Activated gamma-delta T cell treated with anti-CD3 and anti-CD28 coated beads, Interleukin-2, amount 50 U/mL, for 16 hours (primary cell): Measurements from ENCODE around the gene TBC1D9.

Experiments
- DNase-seq: peaks from one replicate; pipeline ENCODE4 v3.0.0-alpha.2; 2020; ENCODE audit warnings: low read depth

TBC1D9 gene

DNA sequence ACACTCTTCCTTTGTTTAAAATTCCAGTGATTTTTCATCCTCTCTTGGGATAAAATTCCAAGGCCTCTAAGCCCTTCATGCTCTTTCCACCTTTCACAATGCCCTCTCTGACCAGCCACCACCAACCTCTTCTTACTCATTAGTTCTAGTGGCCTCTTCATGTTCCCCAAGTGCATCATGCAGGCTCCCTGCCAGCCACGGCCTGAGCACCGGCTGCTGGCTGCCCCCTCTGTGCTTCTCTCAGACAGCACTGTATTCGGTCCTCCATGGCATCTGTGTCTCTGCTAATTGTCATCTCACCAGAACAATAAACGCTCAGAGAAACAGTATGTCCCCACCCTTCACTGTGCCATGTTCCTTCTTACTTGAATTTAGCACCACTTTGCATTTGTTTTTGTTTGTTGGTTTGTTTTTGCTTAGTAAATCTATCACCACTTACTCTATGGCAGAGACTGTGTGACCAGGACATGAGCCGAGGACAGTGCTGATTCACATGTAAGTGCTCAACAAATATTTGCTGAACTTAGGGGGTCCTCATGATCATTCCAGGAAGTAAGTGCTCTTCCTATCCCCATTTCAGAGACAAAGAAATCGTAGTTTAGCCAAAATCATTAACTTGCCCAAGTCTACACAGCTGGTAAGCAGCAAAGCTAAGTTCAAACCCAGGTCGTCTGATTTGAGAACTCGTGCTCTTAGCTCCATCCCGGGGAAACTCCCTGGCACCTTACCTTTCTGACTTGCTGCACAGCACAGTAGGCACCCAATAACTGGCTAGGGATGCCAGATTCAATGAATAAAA, 110.4 kb downstream of the TBC1D9 start:
- no peak for DNase-seq

DNA sequence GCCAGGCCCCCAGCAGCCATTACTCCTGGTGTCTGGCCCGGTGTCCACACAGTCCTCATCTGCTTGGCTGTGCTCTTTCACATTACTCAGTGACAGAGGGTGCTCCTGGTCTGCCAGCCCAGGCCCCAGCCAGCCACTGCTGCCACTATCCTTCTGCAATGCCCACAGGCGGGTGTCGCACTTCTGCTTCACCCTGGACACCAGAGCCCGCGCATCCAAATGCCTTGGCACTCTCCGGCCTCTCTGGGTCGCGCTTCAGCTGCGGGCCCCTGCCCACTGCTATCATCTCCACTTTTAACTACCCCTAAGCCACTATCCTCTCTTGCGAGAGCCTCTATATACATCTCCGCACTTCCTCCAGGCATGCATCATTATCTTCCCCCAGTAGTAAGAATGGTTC, 111.0 kb downstream of the TBC1D9 start:
- no peak for DNase-seq

DNA sequence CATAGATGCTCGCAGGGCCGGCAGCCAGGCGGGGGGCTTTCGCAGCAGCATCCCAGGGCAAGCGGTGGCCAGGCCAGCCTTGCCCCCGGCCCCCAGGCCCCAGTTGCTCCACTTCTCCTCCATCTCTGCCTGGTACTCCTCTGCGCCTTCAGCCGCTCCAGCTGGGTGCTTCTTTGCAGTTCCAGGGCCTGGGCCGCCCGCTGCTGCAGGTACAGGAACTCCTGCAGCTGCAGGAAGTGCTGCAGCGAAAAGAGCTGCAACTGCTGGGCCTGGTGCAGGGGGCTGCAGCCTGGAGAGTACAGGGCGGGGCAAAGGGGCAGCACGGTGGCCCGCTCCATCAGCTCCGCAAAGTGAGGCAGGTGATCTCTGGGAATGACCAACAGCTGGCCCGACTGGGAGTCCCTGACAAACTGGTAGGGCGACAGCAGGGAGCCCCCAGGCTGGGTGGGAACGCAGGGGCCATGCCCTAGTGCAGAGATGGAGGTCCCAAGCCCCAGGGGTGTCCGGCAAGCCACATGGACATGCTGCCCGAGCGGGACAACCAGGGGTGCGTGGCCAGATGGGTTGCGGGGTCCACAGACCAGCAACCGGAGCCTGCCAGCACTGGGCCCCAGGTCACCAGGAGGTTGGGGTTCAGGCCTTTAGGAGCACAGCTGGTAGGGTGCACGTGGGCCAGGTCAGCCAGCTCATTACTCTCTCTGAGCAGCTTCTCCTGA, 111.6 kb downstream of the TBC1D9 start:
- no peak for DNase-seq

DNA sequence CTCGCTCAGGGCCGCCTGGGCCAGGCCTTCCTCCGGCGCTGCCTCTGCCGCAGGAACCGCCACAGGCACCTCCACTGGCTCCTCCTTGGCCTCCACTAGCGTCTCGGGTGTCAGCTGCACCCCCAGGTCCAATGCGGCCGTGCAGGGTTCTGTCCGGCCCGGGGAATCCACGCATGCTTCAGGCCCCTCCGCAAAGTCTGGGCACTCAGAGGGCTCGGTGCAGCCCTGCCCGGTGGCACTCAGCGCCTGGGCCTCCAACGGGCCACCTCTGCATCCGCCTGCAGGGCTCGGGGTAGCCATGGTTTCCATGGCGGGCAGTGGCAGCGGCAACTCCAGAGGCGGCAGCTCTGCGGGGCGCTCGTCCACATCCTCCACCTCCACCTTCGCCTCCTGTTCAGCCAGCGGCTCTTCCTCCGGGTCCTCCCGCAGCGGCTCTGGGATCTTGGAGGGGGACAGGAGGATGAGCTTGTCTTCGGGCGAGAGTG, 112.6 kb downstream of the TBC1D9 start:
- no peak for DNase-seq

DNA sequence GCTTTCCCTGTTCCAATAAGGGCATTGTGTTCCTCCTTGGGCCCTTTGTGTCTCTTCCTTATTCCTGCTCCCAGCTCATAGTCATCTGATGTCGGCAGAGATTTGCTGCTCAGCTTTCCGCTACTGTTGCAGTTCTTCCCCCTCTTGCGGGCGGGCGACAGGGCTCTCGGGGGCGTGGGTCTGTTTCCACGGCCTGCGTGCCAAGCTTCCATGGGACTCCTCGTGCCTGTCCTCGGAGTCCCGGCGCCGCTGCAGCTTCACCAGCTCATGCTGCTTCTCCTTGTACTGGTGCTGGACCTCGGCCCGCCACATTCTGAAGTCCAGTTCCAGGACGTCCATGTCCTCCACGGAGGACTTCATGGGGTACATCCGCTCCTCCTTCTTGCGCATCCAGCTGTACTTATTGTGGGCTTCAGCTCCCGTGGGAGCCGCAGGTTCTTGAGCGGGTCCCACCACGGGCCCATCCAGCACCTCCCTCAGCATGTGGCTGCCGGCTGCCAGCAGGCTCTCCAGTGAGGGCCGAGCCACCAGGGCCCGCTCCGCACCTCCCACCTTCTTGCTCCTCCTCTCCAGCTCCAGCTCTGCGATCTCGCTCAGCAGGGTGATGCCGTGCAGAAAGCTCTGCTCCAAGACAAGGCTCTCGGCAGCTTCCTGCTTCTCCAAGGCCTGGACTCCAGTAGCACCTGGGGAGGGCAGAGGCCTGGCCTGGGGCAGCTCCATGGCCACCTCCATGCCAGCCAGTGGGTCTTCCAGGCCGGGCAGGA, 113.3 kb downstream of the TBC1D9 start:
- DNase-seq = no peak

DNA sequence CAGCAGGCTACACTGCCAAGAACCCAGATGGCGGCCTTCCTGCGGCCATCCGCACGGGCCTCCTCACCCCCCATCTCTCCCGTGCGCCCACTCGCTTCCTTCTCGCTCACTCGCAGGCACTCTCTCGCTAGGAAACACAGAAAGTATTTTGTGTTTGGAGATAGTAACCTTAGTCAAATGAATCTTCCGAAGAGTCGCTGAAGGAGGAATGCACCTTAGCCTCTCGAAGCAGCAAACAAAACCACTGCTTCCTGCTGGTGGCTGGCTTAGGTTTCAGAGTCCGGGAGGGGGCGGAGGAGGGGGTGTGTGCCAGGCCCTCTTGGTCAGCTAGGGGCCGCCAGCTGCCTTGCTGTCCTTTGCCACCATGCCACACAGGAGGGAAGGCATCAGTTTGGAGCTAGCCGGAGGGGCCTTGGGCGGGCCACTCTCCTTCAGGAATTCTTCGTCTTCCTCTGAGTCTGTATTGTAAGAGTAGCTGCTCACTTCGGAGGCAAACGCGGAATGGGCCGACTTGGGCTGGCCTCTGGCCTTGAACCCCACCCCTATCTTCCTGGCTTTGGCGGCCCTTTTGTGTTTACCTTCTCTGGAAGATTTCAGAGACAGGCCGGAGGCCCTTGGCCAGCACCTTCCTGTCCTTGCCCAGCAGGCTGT, 114.3 kb downstream of the TBC1D9 start:
- DNase-seq = no peak

DNA sequence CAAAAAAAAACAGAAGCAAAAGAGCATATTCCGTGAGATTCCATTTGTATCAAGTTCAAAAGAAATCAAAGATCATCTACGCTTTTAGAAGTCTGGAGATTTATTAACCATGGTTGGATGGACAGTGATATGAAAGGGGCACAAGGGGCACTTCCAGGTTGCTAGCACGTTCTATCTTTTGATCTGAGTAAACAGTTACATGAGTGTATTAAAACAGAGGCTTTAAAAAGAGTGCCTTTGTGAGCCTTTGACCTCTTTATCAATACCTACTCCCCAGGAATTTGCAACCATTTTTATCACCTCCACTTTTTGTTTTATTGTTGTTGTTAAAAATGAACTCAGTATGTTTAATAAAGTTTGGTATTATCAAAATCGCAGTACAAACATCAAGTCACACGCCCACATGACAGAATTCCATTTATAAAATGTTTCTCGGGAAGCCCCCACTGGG, 115.1 kb downstream of the TBC1D9 start:
- no peak for DNase-seq

DNA sequence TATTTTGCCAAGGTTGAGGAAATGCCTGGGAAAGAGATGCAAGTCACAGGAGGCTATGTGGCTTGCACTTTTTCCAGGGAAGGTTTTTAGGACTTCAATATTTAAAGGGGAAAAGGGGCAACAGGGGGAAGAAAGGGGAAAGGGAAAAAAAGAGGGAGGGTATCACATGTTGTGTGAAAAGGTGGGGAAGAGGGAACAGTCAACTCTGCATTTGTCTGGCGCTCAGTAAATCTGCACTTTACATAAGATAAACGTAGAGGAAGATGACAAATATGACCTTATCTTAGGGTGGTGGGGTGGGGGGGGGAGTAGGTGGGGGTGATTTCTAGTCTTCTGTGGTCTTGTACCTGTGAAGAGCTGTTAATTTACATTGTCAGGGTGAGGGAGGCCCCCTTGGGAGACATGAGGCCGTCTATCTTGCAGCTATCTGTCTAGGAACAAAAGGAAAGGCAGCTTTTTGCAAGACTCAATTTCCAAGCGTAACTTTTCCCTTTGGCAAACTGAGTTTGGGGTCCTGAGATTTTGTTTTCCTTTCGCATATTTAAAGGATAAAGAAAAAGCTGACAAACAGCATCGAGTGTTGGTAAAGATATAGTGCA, 115.9 kb downstream of the TBC1D9 start:
- no peak for DNase-seq

DNA sequence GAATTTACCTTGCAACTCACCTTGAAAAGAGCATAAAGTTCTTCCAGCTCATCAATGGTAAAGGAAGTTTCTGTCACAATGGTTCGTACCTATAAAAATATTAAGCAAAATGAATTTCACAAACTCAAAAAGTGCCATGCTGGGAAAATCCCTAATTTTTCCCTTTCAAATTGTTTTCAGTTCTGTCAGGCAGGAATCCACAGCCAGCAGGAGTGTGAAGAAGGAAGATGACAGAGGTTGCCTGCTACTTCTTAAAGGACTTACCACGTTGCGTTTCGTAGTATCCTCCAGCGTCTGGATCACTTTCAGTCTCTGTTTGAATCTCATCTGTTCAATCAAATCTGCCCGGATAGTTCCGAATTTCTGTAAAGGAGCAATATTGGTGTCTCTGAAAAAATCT, 117.1 kb downstream of the TBC1D9 start:
- no peak for DNase-seq

DNA sequence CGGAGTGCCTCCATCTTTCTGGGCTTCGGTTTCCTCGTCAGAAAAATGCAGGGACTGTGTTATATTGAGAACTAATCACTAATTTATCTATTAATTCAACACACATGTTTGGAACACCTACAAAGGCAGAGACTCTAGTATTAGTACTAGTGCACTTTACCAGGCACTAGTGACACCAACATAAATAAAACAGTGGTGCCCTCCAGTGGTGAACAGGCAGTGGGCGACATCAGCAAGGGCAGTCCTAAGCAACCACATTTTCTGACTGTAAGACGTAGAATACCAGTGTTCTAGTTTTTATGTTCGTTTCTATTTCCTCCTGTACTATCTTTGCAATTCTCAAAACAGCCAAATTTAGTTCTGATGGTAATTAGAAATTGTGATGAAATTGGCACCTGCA, 118.3 kb downstream of the TBC1D9 start:
- DNase-seq = no peak

DNA sequence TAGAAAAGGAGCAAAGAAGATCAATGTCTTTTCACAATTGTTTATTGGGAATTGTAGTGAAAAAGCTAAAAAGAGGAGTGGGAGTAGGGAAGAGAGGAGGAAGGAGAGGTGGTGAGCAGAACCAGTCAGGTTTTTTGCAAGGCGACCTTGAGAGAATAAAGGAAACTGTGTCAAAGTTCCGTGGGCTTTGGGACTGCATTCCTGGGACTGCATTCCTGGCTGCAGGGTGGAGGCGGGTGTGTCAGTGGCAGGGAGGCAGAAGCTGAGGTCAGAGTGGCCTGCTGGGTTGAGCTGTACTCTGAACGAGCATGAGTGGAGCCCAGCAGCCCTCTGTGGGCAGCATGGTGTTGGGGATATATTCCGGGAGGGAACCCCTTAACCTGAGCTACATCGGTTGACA, 120.6 kb downstream of the TBC1D9 start:
- DNase-seq = no peak

DNA sequence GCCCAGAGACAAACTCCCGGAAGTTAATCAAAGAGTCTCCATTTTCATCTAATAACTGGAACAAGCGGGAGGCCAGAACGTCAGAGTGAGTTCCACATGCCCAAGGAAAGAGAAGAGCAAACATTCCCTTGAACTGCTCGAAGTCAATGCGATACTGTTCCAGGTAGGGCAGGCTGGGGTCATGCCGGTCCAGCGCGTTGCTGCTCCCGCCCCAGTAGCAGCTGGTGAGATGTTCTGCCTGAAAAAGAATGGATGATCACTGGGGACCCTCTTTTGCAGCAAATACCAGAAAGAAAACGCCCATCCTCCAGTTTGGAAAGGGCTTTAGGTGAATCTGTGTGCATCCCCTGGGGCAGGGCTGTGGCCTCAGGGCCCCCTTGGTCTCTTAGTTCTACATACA, 122.2 kb downstream of the TBC1D9 start:
- no peak for DNase-seq

DNA sequence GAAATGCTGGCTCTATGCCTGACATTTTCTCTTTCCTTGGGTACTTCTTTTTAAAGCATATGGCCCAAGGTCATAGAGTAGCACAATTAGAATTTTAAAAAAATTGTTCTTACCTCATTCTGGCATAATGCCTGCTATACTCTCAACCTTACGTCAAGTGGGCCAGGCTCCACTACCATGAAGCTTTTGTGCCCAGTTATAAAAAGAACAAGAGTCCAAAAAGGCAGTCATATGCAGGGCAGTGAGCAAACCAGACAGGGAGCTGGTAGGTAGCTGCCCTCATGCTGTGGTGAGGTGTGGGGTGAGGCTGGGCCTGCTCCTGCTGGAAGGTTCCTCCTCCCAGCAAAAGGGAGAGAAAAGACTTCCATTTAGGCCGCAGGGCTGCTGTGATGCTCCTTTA, 123.1 kb downstream of the TBC1D9 start:
- no peak for DNase-seq

DNA sequence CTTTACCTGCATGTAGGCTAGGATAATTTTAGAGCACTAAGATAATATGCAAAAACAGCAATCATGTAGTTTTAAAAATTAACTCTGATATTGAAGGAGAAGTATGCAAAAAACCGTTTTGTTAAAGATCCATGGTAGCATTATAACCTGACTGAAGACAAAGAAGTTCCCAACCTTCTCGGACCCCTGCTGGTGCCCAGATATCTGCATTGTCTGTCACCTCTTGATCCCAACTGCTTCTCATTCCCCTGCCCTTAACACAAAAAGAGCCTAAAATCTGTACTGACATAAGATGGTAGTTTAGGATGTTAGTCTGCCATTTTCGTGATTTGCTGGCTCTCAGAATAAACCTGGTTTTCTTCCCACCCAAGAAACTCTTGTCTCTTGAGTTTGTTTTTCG, 125.9 kb downstream of the TBC1D9 start:
- no peak for DNase-seq

DNA sequence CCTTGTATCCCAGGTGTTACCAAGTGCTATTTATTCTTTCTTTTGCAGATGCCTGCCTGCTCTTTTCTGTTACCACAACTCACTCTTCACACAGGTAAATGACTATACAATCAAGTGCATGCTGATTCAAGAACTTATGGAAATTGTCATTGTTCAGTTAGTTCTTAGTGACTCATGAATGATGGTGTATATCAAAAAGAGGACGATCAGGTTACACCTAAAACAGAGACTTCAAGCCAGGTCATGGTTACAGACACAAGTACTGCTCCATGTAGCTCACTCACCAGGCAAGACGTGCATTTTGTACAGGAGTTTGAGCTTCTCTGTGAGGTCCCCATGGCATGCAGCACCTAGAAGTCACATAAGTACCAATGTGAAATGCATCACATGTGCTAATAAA, 128.2 kb downstream of the TBC1D9 start:
- DNase-seq = no peak

DNA sequence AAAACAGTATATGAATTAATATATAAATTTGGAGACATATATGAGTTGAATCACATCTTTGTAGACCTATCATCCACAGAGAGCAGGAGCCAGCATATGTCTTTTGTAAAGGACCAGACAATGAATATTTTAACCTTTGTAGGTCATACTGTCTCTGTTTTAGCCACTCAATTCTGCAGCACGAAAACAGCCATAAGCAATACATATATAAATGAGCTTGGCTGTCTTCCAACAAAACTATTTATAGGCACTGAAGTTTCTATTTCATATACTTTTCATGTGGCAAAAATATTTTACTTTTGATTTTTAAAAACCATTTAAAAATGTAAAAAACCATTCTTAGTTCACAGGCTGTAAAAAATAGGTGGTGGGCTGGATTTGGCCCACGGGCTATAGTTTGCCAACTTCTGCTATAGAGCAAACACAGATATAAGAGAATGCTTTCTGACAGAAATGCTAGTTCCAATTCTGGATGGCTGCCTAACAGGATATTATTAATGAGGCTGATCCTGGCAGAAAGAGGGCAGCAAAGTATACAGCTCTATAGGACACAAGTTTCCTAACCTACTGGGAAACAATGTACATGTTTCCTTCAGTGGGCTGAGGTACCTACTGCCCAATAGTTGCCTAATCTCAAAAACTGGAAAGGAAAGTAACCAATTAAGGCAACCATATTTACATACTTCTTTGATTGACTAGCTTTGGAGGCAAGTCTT, 129.4 kb downstream of the TBC1D9 start:
- no peak for DNase-seq

DNA sequence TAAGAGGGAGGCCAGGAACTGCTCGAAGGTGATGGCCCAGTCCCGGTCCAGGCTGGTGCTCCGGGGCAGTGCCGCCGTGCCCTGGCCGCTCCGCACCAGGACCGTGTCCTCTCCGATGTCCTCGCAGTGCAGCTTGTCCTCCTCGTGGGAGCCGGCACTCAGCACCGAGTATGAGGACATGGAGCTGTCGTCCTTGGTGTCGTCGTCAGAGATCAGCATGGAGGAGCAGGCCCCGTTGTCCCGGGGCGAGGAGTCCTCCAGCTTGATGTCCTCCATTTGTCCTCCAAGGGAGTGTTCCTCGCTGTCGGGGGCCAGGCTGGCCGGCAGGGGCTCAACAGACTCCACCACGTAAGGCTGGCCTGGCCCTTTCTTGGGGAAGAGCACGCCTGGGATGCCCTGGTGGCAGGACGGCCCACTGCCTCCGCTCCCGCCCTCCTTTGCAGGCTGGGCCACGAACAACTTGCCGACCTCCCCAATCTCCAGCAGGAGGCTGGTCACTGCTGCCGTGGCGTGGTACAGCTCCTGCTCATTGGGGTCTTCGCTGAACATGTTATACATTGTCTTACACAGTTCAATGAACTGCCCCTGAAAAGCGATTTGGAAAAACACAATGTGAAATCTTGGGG, 133.7 kb downstream of the TBC1D9 start:
- no peak for DNase-seq

DNA sequence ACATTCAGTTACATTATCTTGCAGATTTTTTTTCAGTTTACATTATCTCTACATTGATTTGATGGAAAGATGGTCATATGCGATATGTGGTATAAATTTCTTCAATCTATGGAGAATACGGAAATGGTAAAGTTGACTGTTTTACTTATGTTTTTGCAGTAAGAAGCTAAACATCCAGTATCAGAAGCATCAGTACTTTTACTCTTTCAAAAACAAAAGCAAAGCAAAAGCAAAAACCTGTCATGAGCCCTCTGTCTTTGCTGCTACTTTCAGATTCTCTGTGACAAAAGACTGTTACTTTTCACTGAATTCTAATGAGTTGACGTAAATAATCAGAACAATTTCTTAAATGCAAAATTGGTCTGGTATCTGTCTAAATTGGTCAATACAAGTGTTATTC, 135.0 kb downstream of the TBC1D9 start:
- DNase-seq = no peak

DNA sequence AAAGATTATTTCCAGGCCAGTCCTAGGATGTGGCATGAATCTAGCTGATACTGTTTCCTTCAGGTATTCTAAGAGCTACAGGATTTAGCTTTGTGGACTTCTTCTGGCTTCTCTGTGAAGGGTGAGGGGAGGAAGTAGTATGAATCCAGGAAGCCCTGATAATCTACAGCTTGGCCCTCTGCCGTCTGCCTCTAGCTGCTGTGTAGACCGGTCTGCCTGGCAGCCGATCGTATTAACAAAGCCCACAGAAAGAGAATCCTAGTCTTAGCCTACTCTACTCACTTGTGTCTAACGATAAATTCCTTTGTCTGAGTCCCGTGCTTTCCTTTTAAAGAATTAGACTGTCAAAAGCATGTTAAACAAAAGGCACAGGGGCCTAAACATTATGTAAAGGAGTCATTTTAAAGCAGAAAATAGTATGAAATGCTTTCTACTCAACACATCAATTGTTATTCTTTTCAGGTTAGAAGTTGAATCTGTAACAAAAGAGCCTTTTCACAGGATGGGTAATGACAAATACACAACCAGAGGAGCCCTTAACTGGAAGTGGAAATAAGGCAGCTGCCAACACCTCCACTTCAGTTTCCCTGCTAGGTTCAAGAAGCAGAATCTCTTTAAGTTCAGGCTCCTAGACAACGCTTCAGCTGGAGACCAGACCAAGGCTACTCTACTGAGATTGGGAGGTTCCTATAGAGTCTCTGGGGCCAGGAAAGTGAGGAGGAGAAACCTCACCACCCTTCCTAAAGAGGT, 138.5 kb downstream of the TBC1D9 start:
- DNase-seq = no peak

DNA sequence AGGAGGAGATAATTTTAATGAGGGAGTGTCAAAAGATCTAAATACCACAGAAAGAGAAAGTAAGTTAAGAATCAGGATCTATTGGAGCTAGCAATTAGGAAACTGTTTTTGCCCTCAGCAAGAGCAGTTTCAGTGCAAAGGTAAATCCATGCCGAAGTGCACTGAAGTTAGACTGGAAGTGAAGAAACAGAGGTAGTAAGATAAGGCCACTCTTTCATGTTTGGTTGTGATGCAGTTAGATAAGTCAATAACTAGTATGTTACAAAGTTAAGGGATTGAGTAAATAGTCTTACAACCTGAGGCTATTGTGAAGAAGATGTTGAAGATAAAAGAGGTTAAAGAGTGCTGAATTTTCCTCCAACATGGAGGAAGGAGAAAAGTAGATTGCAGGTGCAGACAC, 140.7 kb downstream of the TBC1D9 start:
- no peak for DNase-seq
